Fibroblast of peridontal ligament (primary cell): Measurements from ENCODE around the gene GRIN3A.

ENCODE experiments used
- DNase-seq: peaks from one replicate; pipeline ENCODE4 v3.0.0-alpha.2; 2010; ENCODE audit errors: extremely low read depth

The GRIN3A gene

DNA sequence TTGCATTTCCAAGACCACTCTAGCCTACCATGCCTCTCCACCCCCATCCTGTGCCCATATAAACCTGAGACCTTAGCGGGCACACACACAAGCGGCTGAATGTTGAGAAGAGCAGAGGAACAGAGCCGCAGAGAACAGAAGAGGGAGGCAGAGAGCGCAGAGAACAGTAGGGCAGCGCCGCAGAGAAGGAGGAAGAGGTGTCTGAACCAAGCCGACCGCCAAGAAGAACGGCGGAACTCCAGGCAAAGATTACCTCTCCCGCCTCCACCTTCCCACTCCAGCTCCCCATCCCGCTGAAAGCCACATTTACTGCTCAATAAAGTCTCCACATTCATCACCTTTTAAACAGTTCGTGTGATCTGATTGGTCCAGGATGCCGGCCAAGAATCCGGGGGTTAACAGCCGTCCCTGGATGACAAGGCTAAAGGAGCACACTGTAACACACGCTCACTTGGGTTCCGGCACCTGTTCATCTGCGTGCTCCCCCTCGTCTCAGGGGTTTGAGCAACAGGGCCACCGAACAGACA is 33.2 kb downstream of the GRIN3A start:
- DNase-seq, result no peak

DNA sequence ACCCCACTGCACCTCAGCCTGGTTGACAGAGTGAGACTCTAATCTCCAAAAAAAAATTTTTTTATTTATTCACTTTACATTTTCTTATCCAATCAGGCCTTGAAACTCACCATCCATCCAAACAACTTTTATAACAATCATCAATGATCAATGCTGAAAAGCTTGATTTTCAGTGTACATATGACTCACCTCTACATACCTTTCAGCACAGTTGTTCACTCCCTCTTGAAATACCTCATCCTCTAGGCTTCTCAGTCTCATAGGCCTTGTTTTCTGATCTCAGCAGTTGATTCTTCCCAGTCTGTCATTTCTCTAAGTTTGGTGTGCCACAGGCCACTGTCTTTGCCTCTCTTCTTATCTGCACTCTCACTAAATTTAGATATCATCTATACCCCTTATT is 36.2 kb downstream of the GRIN3A start:
- DNase-seq, result no peak

DNA sequence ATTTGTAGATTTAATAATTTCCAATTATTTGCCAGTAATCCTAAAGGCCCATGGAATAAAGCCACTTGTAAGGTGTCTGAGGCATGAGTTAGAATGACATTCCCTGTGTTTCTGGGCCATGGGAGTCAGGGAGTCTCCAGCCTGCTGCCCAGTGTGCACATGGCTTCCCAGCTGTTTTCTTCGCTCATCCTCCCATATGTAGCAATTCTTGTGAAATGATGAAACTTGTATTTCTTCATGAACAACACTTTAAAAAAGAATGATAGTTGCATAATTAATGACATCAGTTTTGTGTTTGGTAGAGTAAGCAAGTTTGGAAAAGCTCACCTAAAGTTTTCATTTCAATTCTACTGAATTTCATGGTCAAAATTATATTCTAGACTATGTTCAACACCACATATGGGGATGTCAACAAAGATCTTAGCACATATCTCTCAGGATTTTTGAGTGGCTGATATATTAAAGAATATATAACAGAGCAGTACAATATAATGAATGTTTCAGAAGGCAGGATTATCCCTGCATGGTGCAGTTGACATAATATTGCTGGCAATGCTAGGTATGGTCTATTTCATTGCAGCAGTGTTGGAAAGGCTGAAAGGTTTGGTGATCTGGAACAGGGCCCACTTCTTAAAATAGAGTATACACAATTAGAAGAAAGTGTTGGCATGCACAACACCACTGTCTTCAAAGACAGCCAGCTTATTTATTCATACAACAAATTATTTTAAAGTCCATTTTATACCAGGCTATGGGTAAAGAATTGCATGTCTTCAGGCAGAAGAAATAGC is 44.7 kb downstream of the GRIN3A start:
- DNase-seq, result no peak

- no peak for DNase-seq
These were observed 46.8 kb downstream of the GRIN3A start for GRCh38 chr9:101691657-101692056.

DNA sequence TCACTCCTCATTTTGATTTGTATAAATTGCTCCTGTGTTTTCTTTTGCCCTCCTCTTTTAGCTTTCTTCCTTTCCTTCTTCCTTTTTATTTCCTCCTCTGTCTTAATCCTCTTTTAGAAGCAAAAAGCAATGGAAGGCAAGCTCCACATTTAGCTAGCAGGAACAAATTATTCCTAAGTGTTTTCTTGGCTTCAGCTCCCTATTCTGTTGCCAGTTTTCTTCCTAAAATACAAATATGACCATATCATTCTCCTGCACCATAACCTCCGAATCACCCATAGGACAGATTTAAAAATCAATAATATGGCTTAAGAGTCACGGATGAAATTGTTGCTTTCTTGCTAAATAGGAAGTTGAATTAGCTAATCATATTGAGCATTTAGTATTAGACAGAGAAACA is 49.4 kb downstream of the GRIN3A start:
- no peak for DNase-seq

GRCh38 chr9:101684665-101685064 is 53.8 kb downstream of the GRIN3A start:
- DNase-seq, result no peak

GRCh38 chr9:101683236-101683635 is 55.2 kb downstream of the GRIN3A start:
- no peak for DNase-seq

DNA sequence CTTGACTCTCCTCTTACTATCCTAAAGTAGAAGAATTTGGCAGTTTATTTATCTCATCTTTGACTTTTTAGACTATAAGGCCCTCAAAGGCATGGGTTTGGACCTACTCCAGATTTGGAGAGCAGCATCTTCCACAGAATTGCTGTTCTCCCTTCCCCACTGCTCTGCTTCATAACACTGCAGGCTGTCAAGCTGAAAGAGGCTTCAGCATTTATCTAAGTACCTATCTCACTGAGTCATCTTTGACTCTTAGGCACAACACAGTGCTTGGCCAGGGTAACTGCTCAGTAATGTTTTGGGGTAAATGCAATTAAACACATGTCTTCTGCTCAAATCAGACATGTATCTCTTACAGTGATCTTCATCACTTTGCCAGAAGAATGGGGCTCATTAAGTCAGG is 60.6 kb downstream of the GRIN3A start:
- no peak for DNase-seq

DNA sequence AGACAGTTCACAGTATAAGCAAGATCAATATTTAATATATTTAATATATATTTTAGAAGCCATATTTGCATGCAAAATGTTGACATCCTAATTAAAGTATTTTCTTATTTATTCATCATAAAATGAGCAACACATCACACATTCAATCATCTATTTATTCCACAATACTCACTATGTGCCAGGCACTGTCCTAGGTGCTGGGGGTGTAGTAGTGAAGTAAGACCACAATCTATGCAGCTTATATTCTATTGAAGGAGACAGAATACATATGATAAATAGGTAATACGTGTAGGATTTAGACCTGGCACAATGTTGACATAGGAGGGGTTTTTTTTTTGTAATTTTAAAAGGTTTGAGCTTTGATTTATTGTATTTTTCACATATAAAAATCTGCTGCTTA is 63.1 kb downstream of the GRIN3A start:
- no peak for DNase-seq

DNA sequence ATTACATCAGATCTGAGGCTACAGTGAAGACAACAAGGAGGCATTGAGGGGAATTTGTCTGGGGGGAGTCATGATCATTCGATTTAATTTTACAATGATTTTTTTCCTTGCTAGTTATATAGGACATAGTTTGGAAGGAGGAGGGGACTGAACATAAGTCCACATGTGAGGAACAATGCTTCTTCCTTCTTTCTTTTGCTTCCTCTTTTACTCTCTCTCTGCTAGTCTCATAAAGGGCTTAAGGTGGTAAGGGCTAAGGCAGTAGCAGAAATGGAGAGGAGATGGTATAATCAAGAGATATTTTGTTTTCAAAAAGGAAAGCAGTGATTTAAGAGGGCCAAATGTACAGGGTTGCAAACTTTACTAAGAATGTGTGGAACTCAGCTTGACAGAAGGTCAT is 64.3 kb downstream of the GRIN3A start:
- DNase-seq, result no peak

GRCh38 chr9:101673642-101674041 is 64.8 kb downstream of the GRIN3A start:
- no peak for DNase-seq

DNA sequence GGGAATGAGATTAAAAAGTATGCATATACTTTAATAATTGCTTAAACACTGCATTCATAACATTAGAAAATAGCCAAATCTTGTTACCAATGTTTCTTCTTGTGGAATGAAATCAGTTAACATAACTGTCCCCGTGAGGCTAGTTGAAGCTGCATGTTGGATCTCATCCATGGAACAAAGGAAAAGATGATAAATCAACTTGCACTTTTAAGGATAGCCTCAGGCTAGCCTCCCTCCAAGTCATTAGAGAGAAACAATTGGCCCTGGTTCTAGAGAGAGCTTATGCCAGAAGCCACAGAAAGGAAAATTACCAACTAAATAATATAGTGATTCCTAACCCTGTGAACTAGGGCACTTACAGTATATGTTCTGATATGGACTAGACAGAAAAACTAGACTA is 66.9 kb downstream of the GRIN3A start:
- no peak for DNase-seq

GRCh38 chr9:101668421-101668820 is 70.0 kb downstream of the GRIN3A start:
- no peak for DNase-seq

GRCh38 chr9:101664453-101664852 is 74.0 kb downstream of the GRIN3A start:
- no peak for DNase-seq

- no peak for DNase-seq
These were observed 85.8 kb downstream of the GRIN3A start for GRCh38 chr9:101652601-101653175.

DNA sequence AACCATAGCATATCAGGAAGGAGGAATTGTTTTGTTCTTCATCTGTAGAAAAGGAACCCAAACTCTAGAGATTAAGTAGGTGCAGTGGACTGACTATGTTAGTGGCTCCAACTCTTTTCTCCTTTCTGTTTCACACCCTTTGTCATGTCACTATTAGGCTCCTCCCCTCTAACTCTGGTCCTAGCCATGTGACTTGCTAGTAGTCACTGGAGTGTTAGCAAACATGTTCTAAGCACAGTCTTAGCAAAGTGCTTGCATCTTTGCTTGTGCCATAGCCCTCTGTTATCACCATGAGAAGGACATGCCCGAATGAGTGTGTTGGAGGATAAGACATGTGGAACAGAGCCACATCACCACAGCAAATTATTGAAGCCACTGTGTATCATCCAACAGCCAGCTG is 88.3 kb downstream of the GRIN3A start:
- DNase-seq, result no peak

GRCh38 chr9:101648493-101648892 is 90.0 kb downstream of the GRIN3A start:
- DNase-seq, result no peak

DNA sequence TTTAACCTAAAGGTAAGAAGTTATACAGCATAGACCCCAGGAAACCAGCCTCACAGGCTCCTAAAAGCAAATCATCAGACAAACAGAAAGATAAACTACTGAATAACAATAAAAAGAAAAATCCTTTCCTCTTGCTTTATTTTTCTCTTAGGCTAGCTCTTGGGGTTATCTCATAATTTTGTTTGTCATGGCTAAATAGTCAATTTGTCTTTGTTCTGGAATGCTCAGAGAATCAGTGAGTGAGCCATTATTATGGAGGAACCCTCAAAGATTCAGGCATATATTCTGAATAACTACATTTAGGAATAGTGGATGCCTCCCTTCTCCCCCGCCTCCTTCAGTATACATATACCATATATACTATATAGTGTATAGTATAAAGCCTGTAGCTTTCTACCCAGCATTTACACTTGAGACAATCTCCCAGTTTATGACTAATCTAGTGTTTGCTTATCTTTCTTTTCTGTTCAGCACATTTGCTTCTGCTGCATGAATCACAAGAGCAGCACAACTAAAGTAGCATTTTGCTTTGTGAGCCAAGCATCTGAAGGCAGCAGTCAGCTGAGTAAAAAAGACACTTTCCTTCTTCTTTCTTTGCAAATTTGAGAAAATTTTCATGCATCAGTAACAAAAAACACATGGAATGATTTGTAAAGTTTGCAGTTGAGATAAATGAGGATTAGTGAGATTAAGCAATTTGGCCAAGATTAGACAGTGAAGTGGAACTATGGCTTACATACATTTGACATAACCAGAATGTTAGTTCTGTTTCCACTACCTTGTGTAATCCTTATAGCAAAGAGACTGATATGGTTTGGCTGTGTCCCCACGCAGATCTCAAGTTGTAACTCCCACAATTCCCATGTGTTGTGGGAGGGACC is 98.4 kb downstream of the GRIN3A start:
- no peak for DNase-seq

DNA sequence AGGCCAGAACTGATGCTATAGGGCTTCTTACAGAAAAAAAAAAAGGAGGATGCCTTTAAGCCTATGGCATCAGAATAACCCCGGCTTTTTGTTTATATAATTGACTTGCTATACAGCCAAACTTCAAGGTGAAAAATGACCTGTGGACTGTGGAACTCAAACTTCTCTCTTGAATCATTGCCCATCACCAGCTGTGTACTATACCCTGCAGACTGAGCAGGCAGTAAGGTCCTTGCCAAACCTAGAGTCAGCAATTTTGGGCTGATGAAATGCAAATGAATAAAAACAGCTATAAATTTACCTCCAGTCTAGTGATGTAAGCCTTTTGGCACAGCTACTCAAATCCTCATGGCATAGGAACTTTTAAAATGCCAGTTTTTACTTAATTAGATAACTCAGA is 99.1 kb downstream of the GRIN3A start:
- no peak for DNase-seq

DNA sequence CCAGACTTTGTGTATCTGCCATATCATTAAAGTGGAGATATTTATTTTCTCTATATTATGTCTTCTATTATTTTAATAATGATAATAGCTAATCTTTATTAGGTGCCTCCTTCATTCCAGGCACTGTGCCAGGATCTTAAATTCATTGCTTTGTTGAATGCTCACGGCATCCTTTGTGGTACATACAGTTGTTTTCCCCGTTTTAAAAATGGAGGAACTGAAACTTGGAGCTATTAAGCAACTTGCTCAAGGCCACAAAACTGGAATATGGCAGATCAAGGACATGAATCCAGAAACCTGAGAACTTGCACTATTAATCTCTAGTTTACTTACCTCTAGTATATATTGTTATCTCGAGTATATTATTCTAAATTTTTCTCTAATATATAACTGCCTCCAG is 102.2 kb downstream of the GRIN3A start:
- DNase-seq, result no peak

DNA sequence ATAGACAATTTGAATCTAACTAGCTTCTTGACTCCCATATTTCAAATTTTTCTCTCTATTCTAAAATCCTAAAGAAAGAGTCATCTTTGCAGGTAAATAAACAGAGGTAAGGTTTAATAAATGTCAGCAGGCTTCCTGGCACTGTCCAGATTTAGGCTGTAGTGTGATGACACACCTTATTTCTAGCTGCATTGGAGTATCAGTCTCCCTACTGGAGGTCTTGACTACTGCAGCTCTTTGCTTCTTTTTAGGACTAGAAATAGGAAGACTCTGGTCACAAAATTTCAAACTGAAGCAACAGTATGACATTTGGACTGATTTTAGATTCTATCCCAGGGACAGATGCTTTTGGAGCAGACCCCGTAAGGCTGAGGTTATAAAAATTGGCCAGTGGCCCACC is 103.0 kb downstream of the GRIN3A start:
- no peak for DNase-seq

DNA sequence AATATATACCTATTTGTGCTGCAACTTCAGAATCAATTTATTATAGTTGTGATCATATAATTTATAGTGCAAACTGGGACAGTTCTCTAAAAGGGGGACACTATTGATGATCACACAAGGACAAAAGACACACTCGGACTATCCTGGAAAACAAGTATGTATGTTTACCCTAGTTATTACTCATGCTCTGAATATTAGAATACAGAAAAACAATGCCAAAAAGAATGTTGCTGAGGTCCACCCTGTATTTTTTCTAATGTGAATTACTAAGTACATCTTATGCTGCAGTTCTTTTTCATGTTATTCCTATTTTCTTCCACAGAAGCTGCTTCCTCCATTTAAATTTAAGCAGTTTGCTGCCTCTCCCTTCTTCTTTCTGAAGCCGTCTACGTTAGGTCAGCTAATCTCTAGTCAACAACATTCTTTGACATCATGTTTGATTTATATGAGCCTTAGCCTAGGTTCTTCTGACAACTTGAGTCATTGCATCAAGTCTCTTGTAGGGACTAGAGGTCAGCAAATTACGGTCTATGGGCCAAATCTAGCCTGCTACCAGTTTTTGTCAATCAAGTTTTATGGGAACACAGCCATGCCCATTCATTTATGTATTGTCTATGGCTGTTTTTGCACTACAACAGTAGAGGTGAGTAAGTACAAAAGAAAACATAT is 103.6 kb downstream of the GRIN3A start:
- DNase-seq, result no peak
